H9 (cell line): ENCODE data around the gene ZNF800. TPM values are rescaled to one million over a fixed set of nuclear protein-coding genes. Genes with fewer than 3 reads are reported as not detected.

Source experiments
- DNase-seq: peaks from one replicate; pipeline ENCODE4 v3.0.0-alpha.2; 2017
- H2AFZ ChIP-seq: one replicate; pipeline ENCODE4 v1.6.1; 2013; ENCODE audit warnings: mild to moderate bottlenecking, low read length, control low read depth, moderate library complexity
- H2AK5ac ChIP-seq: 2 replicates; pipeline ENCODE4 v1.6.1; 2013; ENCODE audit warnings: low read length, control low read depth, mixed read lengths; ENCODE audit not compliant: insufficient read length
- H2BK120ac ChIP-seq: one replicate; pipeline ENCODE4 v1.6.1; 2013; ENCODE audit warnings: low read depth, mild to moderate bottlenecking, low read length, control low read depth, inconsistent platforms; ENCODE audit not compliant: poor library complexity, severe bottlenecking
- H2BK12ac ChIP-seq: 2 replicates; pipeline ENCODE4 v1.6.1; 2013; ENCODE audit warnings: low read length, control low read depth, mixed read lengths, low read depth; ENCODE audit not compliant: insufficient read length
- H2BK15ac ChIP-seq: 2 replicates; pipeline ENCODE4 v1.6.1; 2013; ENCODE audit warnings: low read depth, low read length, control low read depth
- H2BK20ac ChIP-seq: one replicate; pipeline ENCODE4 v1.6.1; 2013; ENCODE audit warnings: low read depth, mild to moderate bottlenecking, low read length, control low read depth, inconsistent platforms; ENCODE audit not compliant: poor library complexity, severe bottlenecking
- H2BK5ac ChIP-seq: 2 replicates; pipeline ENCODE4 v1.6.1; 2013; ENCODE audit warnings: low read length, control low read depth, mixed read lengths; ENCODE audit not compliant: insufficient read length
- H3K14ac ChIP-seq: 2 replicates; pipeline ENCODE4 v1.6.1; 2013; ENCODE audit warnings: low read length, control low read depth; ENCODE audit not compliant: insufficient read depth
- H3K18ac ChIP-seq: 2 replicates; pipeline ENCODE4 v1.6.1; 2013; ENCODE audit warnings: low read depth, mild to moderate bottlenecking, mixed read lengths, low read length, control low read depth; ENCODE audit not compliant: insufficient read length
- H3K23ac ChIP-seq: 2 replicates; pipeline ENCODE4 v1.6.1; 2013; ENCODE audit warnings: low read length, control low read depth, mixed read lengths, low read depth; ENCODE audit not compliant: insufficient read length
- H3K23me2 ChIP-seq: 2 replicates; pipeline ENCODE4 v1.6.1; 2013; ENCODE audit warnings: low read depth, mild to moderate bottlenecking, mixed read lengths, low read length, control low read depth; ENCODE audit not compliant: insufficient read length, poor library complexity, severe bottlenecking
- H3K27ac ChIP-seq: 2 replicates; pipeline ENCODE4 v1.5.1; 2013; ENCODE audit warnings: low read length, control low read depth, mixed read lengths, low read depth; ENCODE audit not compliant: insufficient read length
- H3K27me3 ChIP-seq: 2 replicates; pipeline ENCODE4 v1.6.1; 2013; ENCODE audit warnings: low read length, control low read depth, inconsistent platforms; ENCODE audit not compliant: insufficient read depth
- H3K4ac ChIP-seq: 2 replicates; pipeline ENCODE4 v1.6.1; 2013; ENCODE audit warnings: low read depth, mild to moderate bottlenecking, control low read depth, inconsistent platforms, low read length, moderate library complexity
- H3K4me1 ChIP-seq: 2 replicates; pipeline ENCODE4 v1.6.1; 2013; ENCODE audit warnings: low read length, control low read depth, inconsistent platforms; ENCODE audit not compliant: insufficient read depth
- H3K4me2 ChIP-seq: 2 replicates; pipeline ENCODE4 v1.6.1; 2013; ENCODE audit warnings: low read length, control low read depth, mixed read lengths; ENCODE audit not compliant: insufficient read length, insufficient read depth
- H3K56ac ChIP-seq: 2 replicates; pipeline ENCODE4 v1.6.1; 2013; ENCODE audit warnings: low read depth, mild to moderate bottlenecking, mixed read lengths, low read length, control low read depth; ENCODE audit not compliant: insufficient read length
- H3K79me1 ChIP-seq: 2 replicates; pipeline ENCODE4 v1.6.1; 2013; ENCODE audit warnings: low read depth, mild to moderate bottlenecking, moderate library complexity, low read length, control low read depth, inconsistent platforms; ENCODE audit not compliant: insufficient read depth, poor library complexity, severe bottlenecking
- H3K79me2 ChIP-seq: 2 replicates; pipeline ENCODE4 v1.6.1; 2013; ENCODE audit warnings: low read length, control low read depth, inconsistent platforms; ENCODE audit not compliant: insufficient read depth
- H3K9ac ChIP-seq: 2 replicates; pipeline ENCODE4 v1.6.1; 2013; ENCODE audit warnings: low read length, control low read depth, mixed read lengths; ENCODE audit not compliant: insufficient read length; ENCODE audit errors: extremely low read depth
- H3K9me3 ChIP-seq: one replicate; pipeline ENCODE4 v1.6.1; 2013; ENCODE audit warnings: low read depth, low read length, inconsistent platforms; ENCODE audit not compliant: control insufficient read depth
- H3T11ph ChIP-seq: one replicate; pipeline ENCODE4 v1.6.1; 2013; ENCODE audit warnings: mild to moderate bottlenecking, low read length, control low read depth, inconsistent platforms
- H4K20me1 ChIP-seq: one replicate; pipeline ENCODE4 v1.6.1; 2013; ENCODE audit not compliant: control insufficient read depth, insufficient read length, insufficient read depth
- H4K5ac ChIP-seq: 2 replicates; pipeline ENCODE4 v1.6.1; 2013; ENCODE audit warnings: low read depth, mild to moderate bottlenecking, mixed read lengths, low read length, control low read depth; ENCODE audit not compliant: insufficient read length
- H4K8ac ChIP-seq: replicated peaks from 2 replicates; pipeline ENCODE4 v1.6.1; 2013; ENCODE audit warnings: low read length, control low read depth, mixed read lengths, low read depth; ENCODE audit not compliant: insufficient read length
- H4K91ac ChIP-seq: 2 replicates; pipeline ENCODE4 v1.6.1; 2013; ENCODE audit warnings: low read depth, mild to moderate bottlenecking, moderate library complexity, mixed read lengths, low read length, control low read depth; ENCODE audit not compliant: insufficient read length
- H3K27ac Mint-ChIP-seq, 3 experiments: 2 replicates in 2 of 3; 3 replicates in 1 of 3; pipeline ENCODE4 v1.8.0; 2020 to 2021; ENCODE audit warnings: mixed read lengths in 3 of 3, mild to moderate bottlenecking in 1 of 3, moderate library complexity in 1 of 3
- H3K27me3 Mint-ChIP-seq: 2 replicates; pipeline ENCODE4 v1.8.0; 2021; ENCODE audit warnings: low read depth, mild to moderate bottlenecking, moderate library complexity, mixed read lengths
- H3K36me3 Mint-ChIP-seq, 3 experiments: 2 replicates in 2 of 3; 3 replicates in 1 of 3; pipeline ENCODE4 v1.8.0; 2020 to 2021; ENCODE audit warnings: low read depth in 3 of 3, mixed read lengths in 3 of 3; ENCODE audit not compliant: insufficient read depth in 1 of 3
- H3K4me1 Mint-ChIP-seq, 2 experiments: 2 replicates each; pipeline ENCODE4 v1.8.0; 2020; ENCODE audit warnings: mixed read lengths in 2 of 2
- H3K4me3 Mint-ChIP-seq, 2 experiments: 2 replicates in 1 of 2; 3 replicates in 1 of 2; pipeline ENCODE4 v1.8.0; 2020 to 2021; ENCODE audit warnings: mild to moderate bottlenecking in 2 of 2, mixed read lengths in 2 of 2, moderate library complexity in 1 of 2
- H3K9me3 Mint-ChIP-seq, 2 experiments: 2 replicates in 1 of 2; 3 replicates in 1 of 2; pipeline ENCODE4 v1.8.0; 2020; ENCODE audit warnings: mild to moderate bottlenecking in 2 of 2, mixed read lengths in 2 of 2, moderate library complexity in 1 of 2
- WGBS: extraction: QIAGEN DNeasy Blood & Tissue Kit; methylation state at CpG from one replicate; pipeline ENCODE4 v1.1.7; 2013; ENCODE audit warnings: missing lambda C conversion rate, low lambda C conversion rate, mixed read lengths; ENCODE audit not compliant: insufficient read length; ENCODE audit errors: extremely low coverage; 5-methylcytosine and 5-hydroxymethylcytosine counted together
- total RNA-seq: library from RNA; stranded (reverse); gene quantifications from 2 replicates; pipeline ENCODE4 v1.2.1, GENCODE V29; 2021
- TF ChIP-seq, protein P1 (sequence below): fragments of 200-600 bp; sonication (generic); conservative IDR thresholded peaks from 3 replicates; pipeline ENCODE4 v1.8.0; 2021; ENCODE audit warnings: antibody characterized with exemption, mild to moderate bottlenecking

Gene ZNF800
- total RNA-seq, 1 experiment from 2014 or later: 11.0 TPM

DNA sequence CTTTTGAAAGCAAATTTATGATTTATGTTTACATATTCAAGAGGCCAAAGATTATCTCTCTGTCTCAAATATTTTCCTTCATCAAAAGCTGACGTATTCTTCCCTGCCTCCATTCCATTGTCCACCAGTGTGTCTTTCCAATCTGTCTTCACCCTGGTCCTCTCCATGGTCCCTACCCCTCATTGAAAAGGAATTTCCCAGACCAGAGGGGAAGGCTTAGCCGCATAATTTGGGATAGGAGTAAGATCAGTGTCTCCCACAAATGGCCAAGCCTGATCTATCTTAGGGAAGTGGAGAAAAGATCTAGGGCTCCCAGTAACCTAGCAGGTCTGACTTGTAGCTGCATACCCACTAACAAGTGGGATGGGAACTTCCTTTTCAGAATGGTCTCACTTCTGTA lies 46.3 kb upstream of the ZNF800 start:
- H3K4me1 ChIP-seq: 0 out of 2 replicates have a peak, but pooled peaks cover 2% of the 10 kb centered on the region
- H3K14ac ChIP-seq: no peak overlapping the region
- Mint-ChIP-seq H3K4me1 (peaks cover 6 to 9% of the 10 kb centered on the region in 2 experiments; a peak in 3 of 4 replicates), H3K9me3 (no peaks in the 10 kb centered on the region), H3K36me3 (no peaks in the 10 kb centered on the region), H3K27ac (no peak overlapping the region), H3K27me3 (peaks cover 17% of the 10 kb centered on the region), H3K4me3 (no peak overlapping the region)
- H3K56ac ChIP-seq: no peak overlapping the region
- no peak for DNase-seq
- H3K27ac ChIP-seq: no peak overlapping the region
- no peaks in the 10 kb centered on the region for H4K20me1 ChIP-seq
- no peak overlapping the region for H2BK120ac ChIP-seq
- no peak overlapping the region for H4K8ac ChIP-seq
- H3K79me1 ChIP-seq: no peaks in the 10 kb centered on the region
- H2AFZ ChIP-seq: no peak overlapping the region
- no peaks in the 10 kb centered on the region for H3K23me2 ChIP-seq
- H3K23ac ChIP-seq: no peak overlapping the region
- TF ChIP-seq, protein P1, sequence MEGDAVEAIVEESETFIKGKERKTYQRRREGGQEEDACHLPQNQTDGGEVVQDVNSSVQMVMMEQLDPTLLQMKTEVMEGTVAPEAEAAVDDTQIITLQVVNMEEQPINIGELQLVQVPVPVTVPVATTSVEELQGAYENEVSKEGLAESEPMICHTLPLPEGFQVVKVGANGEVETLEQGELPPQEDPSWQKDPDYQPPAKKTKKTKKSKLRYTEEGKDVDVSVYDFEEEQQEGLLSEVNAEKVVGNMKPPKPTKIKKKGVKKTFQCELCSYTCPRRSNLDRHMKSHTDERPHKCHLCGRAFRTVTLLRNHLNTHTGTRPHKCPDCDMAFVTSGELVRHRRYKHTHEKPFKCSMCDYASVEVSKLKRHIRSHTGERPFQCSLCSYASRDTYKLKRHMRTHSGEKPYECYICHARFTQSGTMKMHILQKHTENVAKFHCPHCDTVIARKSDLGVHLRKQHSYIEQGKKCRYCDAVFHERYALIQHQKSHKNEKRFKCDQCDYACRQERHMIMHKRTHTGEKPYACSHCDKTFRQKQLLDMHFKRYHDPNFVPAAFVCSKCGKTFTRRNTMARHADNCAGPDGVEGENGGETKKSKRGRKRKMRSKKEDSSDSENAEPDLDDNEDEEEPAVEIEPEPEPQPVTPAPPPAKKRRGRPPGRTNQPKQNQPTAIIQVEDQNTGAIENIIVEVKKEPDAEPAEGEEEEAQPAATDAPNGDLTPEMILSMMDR: no peak
- H4K91ac ChIP-seq: no peak overlapping the region
- H3K9ac ChIP-seq: no peak overlapping the region
- no peak overlapping the region for H2BK15ac ChIP-seq
- H3T11ph ChIP-seq: no peak overlapping the region
- H3K27me3 ChIP-seq: no peaks in the 10 kb centered on the region
- H2BK20ac ChIP-seq: no peak overlapping the region
- H2BK5ac ChIP-seq: no peak overlapping the region
- H3K4me2 ChIP-seq: no peak overlapping the region
- H3K79me2 ChIP-seq: no peaks in the 10 kb centered on the region
- H3K18ac ChIP-seq: no peak overlapping the region
- no peaks in the 10 kb centered on the region for H3K9me3 ChIP-seq
- no peak overlapping the region for H2AK5ac ChIP-seq
- H2BK12ac ChIP-seq: no peak overlapping the region
- no peak overlapping the region for H4K5ac ChIP-seq
- WGBS: no CpG with 5 or more reads among the region's 2 CpGs
- no peak overlapping the region for H3K4ac ChIP-seq
